Measurements from ENCODE around the gene UBA5.

UBA5 gene

DNA sequence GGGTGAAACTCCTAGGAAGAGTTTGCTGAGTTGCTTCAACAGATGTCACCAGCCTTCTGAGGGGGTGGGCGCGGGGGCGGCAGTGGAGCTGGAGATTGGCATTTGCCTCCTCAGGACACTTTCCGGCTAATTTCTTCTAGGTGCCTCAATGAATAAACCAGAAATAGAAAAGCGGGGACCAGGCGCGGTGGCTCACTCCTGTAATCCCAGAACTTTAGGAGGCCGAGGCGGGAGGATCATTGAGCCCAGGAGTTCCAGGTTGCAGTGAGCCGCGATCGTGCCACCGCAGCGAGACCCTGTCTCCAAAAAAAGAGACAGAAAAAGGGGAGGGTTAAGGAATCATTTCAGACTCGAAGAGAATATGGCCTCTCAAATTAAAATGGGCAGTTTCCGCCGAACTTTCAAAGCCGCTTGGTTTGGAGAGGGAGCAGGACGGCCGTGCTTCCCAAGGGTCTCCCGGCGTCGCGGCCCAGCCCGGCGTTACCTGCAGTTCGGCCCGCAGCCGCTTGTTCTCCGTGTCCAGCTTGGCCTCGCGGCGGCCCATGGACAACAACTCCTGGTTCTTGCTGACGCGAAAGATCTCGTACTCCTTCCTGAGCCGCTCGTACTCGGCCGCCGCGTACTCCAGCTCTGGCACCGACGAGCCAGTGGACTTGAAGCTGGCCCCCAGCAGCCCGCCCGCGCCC is 61.5 kb downstream of the UBA5 start:
- peak; percentile 54 for DNase-seq

DNA sequence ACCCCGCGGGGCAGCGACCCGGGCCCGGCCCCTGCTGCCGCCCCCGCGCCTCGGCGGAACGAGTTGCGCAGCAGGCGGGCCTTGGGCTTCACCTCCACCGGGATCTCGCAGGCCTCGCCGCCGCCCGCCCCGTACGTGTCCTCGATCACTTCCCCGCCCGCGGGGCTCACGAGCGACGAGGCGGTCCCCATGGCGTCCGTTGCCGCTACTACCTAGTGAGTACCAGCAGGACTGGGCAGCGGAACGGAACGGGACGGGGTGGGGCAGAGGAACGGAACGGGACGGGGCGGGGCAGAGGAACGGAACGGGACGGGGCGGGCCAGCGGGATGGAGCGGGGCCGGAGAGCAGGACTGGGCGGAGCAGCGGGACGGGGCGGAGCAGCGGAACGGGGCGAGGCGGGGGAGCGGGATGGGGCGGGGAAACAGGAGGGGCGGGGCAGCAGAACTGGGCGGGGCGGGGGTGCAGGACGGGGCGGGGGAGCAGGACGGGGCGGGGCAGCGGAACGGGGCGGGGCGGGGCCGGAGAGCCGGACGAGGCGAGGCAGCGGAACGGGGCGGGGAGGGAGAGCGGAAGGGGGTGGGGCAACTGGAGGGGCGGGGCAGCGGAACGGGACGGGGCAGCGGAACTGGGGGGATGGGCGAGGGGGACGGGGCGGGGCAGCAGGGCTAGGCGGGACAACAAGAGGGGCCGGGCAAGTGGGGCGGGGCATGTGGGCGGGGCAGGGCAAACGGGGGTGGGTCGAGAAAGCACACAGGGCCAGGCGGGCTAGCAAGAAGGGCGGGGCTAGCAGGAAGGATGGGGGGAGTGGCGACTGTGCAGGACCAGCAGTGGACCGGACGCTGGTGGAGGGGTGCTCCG is 62.3 kb downstream of the UBA5 start, which contains the start of gene NPHP3:
Gene NPHP3, minus strand, starts transcription at position 245 of the 859 bp plus-strand sequence. Its CDS starts 54 bp downstream, at position 191.
- DNase-seq, result peak; percentile 97

DNA sequence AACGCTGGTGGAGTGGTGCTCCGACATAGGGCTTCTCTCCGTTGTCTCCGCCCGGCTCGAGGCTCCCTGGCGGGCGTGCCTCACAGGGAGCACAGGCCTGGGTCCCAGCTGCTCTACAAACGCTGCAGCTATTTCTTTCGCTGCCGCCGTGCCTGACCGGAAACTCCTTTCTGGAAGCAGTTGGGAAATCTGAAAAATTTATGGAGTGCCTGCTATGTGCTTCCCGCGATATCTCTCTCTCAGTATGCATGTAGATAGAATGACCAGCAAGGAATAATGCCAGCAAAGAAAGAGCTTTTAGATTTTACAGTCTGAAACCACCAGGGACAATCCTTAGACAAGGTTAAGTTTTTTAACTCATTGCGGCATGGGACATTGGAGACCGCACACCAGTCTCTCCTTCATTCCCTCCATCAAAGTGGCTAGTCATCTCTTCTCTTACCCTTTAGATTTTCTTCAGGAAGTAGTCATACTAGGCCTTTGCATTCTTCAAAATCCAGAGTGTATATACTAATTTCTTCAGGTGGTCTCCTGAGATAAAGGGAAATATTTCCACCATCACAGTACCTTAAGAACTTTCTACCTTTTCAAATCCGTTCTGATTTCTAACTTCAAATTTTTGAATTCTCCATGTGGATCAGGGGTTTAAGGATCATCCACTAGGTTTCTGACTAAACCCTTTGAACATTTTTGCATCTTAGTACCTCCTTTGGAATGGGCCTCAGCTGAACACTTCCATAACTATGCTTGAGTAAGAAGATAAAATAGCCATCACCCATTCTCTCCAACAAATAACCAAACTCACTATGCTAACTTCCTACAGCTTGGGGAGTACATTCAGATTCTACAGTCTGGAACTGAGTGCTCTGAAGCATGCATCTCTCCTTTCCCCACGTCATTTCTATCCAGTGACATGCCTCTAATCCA is 63.2 kb downstream of the UBA5 start:
- DNase-seq, result no peak

DNA sequence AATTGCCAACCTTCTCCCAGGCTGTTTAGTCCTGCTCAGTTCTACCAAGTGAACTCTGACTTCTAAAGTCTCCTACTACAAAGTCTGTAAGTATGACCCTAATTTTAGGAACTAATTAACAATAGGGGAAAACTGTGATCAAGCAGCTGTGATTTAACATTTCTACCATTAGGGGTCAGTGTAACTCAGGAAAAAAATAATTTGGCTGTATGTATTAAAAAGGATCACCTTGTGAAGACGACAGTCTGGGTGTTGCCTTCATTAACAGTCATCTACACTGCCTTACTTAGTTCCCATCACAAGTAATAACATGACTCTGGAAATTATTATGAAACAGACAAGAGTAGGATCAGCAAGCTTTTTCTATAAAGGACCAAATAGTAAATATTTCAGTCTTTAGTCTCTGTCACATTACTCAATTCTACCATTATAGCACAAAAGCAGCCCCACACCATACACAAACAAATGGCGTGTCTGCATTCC is 66.3 kb downstream of the UBA5 start:
- DNase-seq, result peak; percentile 22

All from fibroblast of skin of abdomen (primary cell).